Osteocyte (in vitro differentiated cells): Measurements from ENCODE around the gene MUC2. TPM values are rescaled to one million over a fixed set of nuclear protein-coding genes. Genes with fewer than 3 reads are reported as not detected.

Source experiments
- DNase-seq: peaks from one replicate; pipeline ENCODE4 v3.0.0; 2021; ENCODE audit warnings: mixed read lengths; ENCODE audit not compliant: unreplicated experiment; ENCODE audit errors: extremely low spot score
- H3K27ac Mint-ChIP-seq: one replicate; pipeline ENCODE4 v1.8.0; 2021; ENCODE audit warnings: mild to moderate bottlenecking, mixed read lengths; ENCODE audit not compliant: unreplicated experiment
- H3K27me3 Mint-ChIP-seq: one replicate; pipeline ENCODE4 v1.8.0; 2021; ENCODE audit warnings: mixed read lengths; ENCODE audit not compliant: unreplicated experiment
- H3K36me3 Mint-ChIP-seq: one replicate; pipeline ENCODE4 v1.8.0; 2021; ENCODE audit warnings: mixed read lengths; ENCODE audit not compliant: unreplicated experiment
- H3K4me1 Mint-ChIP-seq: one replicate; pipeline ENCODE4 v1.8.0; 2021; ENCODE audit warnings: mixed read lengths; ENCODE audit not compliant: unreplicated experiment
- H3K4me3 Mint-ChIP-seq: one replicate; pipeline ENCODE4 v1.8.0; 2021; ENCODE audit warnings: mild to moderate bottlenecking, moderate library complexity, mixed read lengths; ENCODE audit not compliant: unreplicated experiment
- H3K9me3 Mint-ChIP-seq: one replicate; pipeline ENCODE4 v1.8.0; 2021; ENCODE audit warnings: mixed read lengths; ENCODE audit not compliant: unreplicated experiment
- total RNA-seq: library from RNA; stranded (reverse); gene quantifications from 2 replicates; pipeline ENCODE4 v1.2.1, GENCODE V29; 2021
- TF ChIP-seq, protein P1 (sequence below): fragments of 200-600 bp; sonication (generic); IDR thresholded peaks from 2 replicates; pipeline ENCODE4 v1.5.0; 2021; ENCODE audit warnings: antibody characterized with exemption, mild to moderate bottlenecking, moderate library complexity

MUC2 gene
- total RNA-seq, 1 donor from 2014 or later = not detected

DNA sequence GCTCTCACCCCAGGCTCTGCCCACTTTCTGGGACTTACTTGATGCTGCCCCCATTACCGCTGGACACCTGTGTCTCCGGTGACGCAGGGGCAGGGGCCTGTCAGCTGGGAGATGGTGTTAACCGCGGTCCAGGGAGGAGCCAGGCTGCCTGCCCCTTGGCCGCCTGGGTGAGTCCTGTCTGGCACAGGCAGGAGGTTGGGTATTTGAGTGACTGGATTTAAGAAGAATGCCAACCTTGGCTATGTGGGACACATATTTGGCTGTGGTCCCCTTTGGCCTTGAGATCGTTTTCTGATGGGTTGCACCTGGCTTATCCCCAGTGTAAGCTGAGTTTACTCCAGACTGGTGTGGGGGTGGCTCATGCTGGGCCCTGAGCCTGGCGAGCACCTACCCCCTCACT is 40.7 kb upstream of the MUC2 start:
- no peaks in the 10 kb centered on the region for H3K9me3 Mint-ChIP-seq
- no peaks in the 10 kb centered on the region for H3K36me3 Mint-ChIP-seq
- H3K27me3 Mint-ChIP-seq = no peaks in the 10 kb centered on the region
- no peaks in the 10 kb centered on the region for H3K4me1 Mint-ChIP-seq
- no peak overlapping the region for H3K4me3 Mint-ChIP-seq
- TF ChIP-seq, protein P1, sequence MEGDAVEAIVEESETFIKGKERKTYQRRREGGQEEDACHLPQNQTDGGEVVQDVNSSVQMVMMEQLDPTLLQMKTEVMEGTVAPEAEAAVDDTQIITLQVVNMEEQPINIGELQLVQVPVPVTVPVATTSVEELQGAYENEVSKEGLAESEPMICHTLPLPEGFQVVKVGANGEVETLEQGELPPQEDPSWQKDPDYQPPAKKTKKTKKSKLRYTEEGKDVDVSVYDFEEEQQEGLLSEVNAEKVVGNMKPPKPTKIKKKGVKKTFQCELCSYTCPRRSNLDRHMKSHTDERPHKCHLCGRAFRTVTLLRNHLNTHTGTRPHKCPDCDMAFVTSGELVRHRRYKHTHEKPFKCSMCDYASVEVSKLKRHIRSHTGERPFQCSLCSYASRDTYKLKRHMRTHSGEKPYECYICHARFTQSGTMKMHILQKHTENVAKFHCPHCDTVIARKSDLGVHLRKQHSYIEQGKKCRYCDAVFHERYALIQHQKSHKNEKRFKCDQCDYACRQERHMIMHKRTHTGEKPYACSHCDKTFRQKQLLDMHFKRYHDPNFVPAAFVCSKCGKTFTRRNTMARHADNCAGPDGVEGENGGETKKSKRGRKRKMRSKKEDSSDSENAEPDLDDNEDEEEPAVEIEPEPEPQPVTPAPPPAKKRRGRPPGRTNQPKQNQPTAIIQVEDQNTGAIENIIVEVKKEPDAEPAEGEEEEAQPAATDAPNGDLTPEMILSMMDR = no peak
- no peak overlapping the region for H3K27ac Mint-ChIP-seq
- no peak for DNase-seq

DNA sequence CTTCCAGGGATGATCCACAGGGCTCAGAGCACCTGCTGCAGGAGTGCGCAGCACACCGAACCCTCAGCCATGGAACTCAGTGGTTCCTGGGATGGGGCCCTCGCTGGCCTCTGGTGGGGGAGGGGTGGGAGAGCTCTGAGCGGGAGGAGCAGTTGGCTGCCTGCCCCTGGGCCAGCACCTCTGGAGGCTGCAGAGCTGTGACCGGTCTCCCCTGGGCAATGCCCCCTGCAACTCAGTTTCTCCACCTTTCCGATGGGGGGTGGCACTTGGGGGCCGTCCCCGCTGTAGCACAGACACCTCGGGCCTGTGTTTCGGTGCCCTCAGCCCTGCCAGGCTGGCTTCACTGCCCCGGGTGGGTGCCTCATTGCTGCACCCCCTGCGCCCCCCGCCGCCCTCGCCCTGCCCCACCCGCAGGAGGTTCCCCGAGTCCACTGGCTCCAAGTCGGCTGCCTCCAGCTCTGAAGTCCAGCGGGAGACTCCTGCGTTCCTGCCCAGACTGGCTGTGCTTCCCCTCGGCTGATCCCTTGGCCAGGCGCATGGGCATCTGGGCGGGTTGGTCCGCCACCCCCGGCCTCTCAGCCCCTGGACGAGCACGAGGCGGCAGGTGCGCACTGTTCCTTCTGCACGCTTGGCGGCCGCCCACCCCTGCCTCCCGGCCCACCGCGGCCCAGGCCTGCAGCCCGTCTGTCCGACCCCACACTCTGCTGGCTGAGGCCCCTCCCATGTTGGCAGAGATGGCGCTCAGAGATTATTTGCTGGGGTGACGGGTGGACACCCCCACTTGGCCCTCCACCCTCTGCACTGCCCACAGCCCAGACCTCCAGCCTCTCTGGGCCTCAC is 40.0 kb upstream of the MUC2 start:
- no peaks in the 10 kb centered on the region for H3K9me3 Mint-ChIP-seq
- H3K27me3 Mint-ChIP-seq = no peaks in the 10 kb centered on the region
- no peak overlapping the region for H3K27ac Mint-ChIP-seq
- no peaks in the 10 kb centered on the region for H3K4me1 Mint-ChIP-seq
- H3K4me3 Mint-ChIP-seq = no peak overlapping the region
- TF ChIP-seq, protein P1 = no peak
- H3K36me3 Mint-ChIP-seq = no peaks in the 10 kb centered on the region
- DNase-seq = no peak

DNA sequence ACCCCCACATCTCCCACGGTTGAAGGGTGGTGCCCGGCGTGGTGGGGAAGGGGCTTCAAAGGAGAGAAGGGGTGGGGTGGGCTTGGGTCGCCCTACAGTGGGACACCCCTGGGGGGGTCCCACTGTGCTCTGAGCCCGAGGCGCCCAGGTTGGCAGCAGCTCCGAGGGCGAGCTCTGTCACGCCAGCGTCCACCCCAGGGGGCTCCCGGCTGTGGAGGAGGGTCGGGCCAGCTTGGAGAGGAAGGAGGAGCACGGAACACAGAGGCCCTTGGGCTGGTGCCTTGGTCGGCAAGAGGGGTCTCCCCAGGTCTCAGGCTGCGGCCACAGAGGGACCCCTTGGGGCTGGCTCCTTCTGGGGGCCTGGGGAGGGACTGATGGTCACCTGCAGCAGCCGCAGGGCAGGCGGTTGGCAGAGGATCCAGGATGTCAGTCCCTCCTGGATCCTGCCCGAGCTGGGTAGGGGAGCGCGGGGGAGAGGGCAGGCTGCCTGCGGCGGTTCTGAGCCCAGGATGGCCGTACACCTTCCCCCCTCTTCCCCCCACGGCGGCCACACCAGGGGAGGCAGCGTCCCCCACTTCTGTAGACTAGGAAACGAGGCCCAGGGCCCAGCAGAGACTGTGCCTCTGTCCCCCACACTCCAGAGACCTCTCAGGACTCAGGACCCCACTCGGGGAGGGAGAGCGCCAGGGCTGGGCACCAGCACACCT is 38.9 kb upstream of the MUC2 start:
- DNase-seq = no peak
- TF ChIP-seq, protein P1 = no peak
- H3K4me3 Mint-ChIP-seq = no peak overlapping the region
- H3K9me3 Mint-ChIP-seq = no peaks in the 10 kb centered on the region
- H3K4me1 Mint-ChIP-seq = no peaks in the 10 kb centered on the region
- no peaks in the 10 kb centered on the region for H3K36me3 Mint-ChIP-seq
- H3K27me3 Mint-ChIP-seq = no peaks in the 10 kb centered on the region
- H3K27ac Mint-ChIP-seq = no peak overlapping the region

DNA sequence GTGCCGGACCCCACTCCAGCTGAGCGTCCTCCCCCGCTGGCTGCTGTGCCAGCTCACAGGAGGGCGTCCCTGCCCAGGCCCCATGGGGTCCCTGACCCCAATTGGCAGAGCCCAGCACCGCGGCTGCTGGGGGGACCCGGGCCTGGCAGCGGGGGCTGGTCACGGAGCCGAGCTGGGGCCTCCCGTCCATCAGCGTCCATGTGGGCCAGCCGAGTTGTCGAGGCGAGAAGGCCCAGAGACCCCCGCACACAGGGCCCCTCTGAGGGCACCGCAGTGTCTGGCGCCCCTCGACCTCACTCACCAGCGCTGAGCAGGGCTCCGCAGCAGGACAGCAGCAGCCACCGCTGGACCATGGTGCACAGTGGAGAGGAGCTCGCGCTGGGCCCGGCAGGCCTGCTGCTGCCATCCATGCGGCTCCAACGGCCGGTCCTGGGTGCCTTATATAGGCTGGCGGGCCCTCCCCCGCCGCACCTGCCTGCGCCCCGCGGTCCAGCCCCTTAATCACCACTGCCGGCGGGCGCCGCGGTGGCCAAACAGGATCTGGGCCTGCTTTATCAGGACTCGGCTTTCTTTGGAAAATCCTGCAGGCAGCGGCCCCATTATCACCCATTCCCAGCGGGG is 38.3 kb upstream of the MUC2 start, which contains the start of gene MUC6:
Gene MUC6 (minus strand): TSS at position 416 of the 621 bp plus-strand sequence. CDS start 63 bp downstream, at position 353.
- H3K36me3 Mint-ChIP-seq = no peaks in the 10 kb centered on the region
- H3K27ac Mint-ChIP-seq = no peak within 1 kb of the TSS
- TF ChIP-seq, protein P1 = no peak
- no peaks in the 10 kb centered on the region for H3K27me3 Mint-ChIP-seq
- H3K4me3 Mint-ChIP-seq = no peak within 1 kb of the TSS
- H3K9me3 Mint-ChIP-seq = no peaks in the 10 kb centered on the region
- DNase-seq = no peak
- no peaks in the 10 kb centered on the region for H3K4me1 Mint-ChIP-seq

DNA sequence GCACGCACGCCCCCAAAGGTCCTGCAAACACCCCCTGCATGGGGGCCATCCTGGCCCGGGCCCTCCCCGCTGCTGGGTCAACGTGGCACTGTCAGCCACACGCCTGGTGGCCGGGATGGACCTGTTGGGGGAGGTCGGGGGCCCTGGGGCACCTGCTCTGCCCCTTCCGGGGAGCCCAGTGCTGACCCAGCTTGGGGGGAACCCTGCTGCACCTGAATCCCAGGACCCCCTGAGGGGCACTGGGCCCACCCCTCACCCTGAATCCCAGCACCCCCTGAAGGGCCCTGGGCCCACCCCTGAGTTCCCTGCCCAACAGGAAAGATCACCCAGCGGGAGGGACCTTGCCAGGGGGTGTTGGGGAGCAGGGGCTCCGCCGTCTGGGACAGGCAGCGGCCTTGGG is 37.7 kb upstream of the MUC2 start:
- Mint-ChIP-seq H3K27ac (no peak overlapping the region), H3K27me3 (no peaks in the 10 kb centered on the region), H3K4me3 (no peak overlapping the region), H3K9me3 (no peaks in the 10 kb centered on the region), H3K36me3 (no peaks in the 10 kb centered on the region), H3K4me1 (no peaks in the 10 kb centered on the region)
- TF ChIP-seq, protein P1 = no peak
- DNase-seq = no peak
